Esophagus squamous epithelium (tissue), 5 donors: ENCODE measurements around the gene SCLY. TPM values are rescaled to one million over a fixed set of nuclear protein-coding genes. Genes with fewer than 3 reads are reported as not detected.

Experiments used
- DNase-seq: peaks from one replicate; lab custom pipeline; 2025; lab: John Stamatoyannopoulos, UW
- H3K27ac ChIP-seq, 4 donors: fragments of 200-600 bp; sonication (generic); one replicate each; pipeline ENCODE4 v1.5.1; 2016 to 2019; ENCODE audit warnings: mild to moderate bottlenecking in 1 of 4
- H3K27me3 ChIP-seq, 4 donors: fragments of 200-600 bp; sonication (generic); 1 replicate in 3 of 4; 2 replicates in 1 of 4; pipeline versions ENCODE4 v1.5.1 to v1.6.0; 2017 to 2021; ENCODE audit warnings: antibody characterized with exemption in 1 of 4
- H3K36me3 ChIP-seq, 3 donors: fragments of 200-600 bp; sonication (generic); one replicate each; pipeline ENCODE4 v1.5.1; 2016 to 2019
- H3K4me1 ChIP-seq, 3 donors: fragments of 200-600 bp; sonication (generic); one replicate each; pipeline ENCODE4 v1.5.1; 2017 to 2019
- H3K4me3 ChIP-seq, 4 donors: fragments of 200-600 bp; sonication (generic); 1 replicate in 3 of 4; 2 replicates in 1 of 4; pipeline ENCODE4 v1.5.1; 2016 to 2019; ENCODE audit warnings: mild to moderate bottlenecking in 2 of 4, moderate library complexity in 1 of 4
- H3K9me3 ChIP-seq, 3 donors: fragments of 200-600 bp; sonication (generic); one replicate each; pipeline ENCODE4 v1.5.1; 2016 to 2019
- CTCF ChIP-seq, 6 experiments: fragments of 450-650 bp in 4 of 6; fragments of 200-600 bp in 2 of 6; sonication (generic) in 2 of 6; IDR thresholded peaks; one replicate each; pipeline ENCODE4 v1.5.1; 2016 to 2019; ENCODE audit warnings: antibody characterized with exemption in 6 of 6, mild to moderate bottlenecking in 4 of 6, moderate library complexity in 4 of 6
- POLR2A ChIP-seq, 4 donors: fragments of 450-650 bp; IDR thresholded peaks; one replicate each; pipeline ENCODE4 v1.6.1; 2017; ENCODE audit warnings: antibody characterized with exemption in 4 of 4, mild to moderate bottlenecking in 4 of 4, moderate library complexity in 3 of 4
- WGBS, 2 donors: methylation state at CpG; one replicate each; pipeline ENCODE4 v1.1.5; 2018; 5-methylcytosine and 5-hydroxymethylcytosine counted together
- intact Hi-C: fragments of 100-400 bp; cut with DNase I; formaldehyde crosslinking; loops from one replicate; pipeline ENCODE4 v1.15.0; 2022
- total RNA-seq, 4 donors: library from RNA; depleted of rRNA; stranded (reverse); fragments of >200 nt; gene quantifications; one replicate each; pipeline ENCODE4 v1.1.0, GENCODE V29; 2016
- donor health status: DM: yes; HTN: yes; CAD: no.

SCLY gene
- total RNA-seq, 4 donors from 2014 or later: 3.0 to 14.0 (median 11.4) TPM

- WGBS, 2 donors: 41 to 42% methylated on average over 8 to 16 of the region's 20 CpGs
- no peak for DNase-seq
- intact Hi-C loops: no loop called here
These were observed 82.6 kb downstream of the SCLY start for GRCh38 chr2:238143239-238143951.

GRCh38 chr2:238144262-238144661 is 83.5 kb downstream of the SCLY start:
- WGBS, 2 donors: 75% methylated on average over 4 of the region's 5 CpGs; no CpG with 5 or more reads in 1 of the 2 donors
- TF ChIP-seq CTCF (IDR thresholded peaks at IDR 0.05) (no peak), POLR2A (IDR thresholded peaks at IDR 0.05) (no peak)
- H3K27me3 ChIP-seq: no peaks in the 10 kb centered on the region

More at GRCh38 chr2:238143239-238143951, 82.6 kb downstream of the SCLY start:
- Histone ChIP-seq H3K36me3 (no peaks in the 10 kb centered on the region), H3K27ac (peak overlapping the region in 3 of 4 donors; percentile 31 to 68 (median 66)), H3K4me1 (peaks cover 27 to 50% (median 39%) of the 10 kb centered on the region in 3 donors), H3K9me3 (no peaks in the 10 kb centered on the region), H3K4me3 (no peak overlapping the region), H3K27me3 (no peaks in the 10 kb centered on the region)
- TF ChIP-seq POLR2A (IDR thresholded peaks at IDR 0.05) (no peak), CTCF (IDR thresholded peaks at IDR 0.05) (no peak)

GRCh38 chr2:238145046-238145445 is 84.2 kb downstream of the SCLY start:
- DNase-seq: no peak
- TF ChIP-seq CTCF (IDR thresholded peaks at IDR 0.05) (no peak), POLR2A (IDR thresholded peaks at IDR 0.05) (no peak)

More at GRCh38 chr2:238144262-238144661, 83.5 kb downstream of the SCLY start:
- Histone ChIP-seq H3K4me1 (peaks cover 24 to 41% (median 32%) of the 10 kb centered on the region in 3 donors), H3K9me3 (no peaks in the 10 kb centered on the region), H3K36me3 (no peaks in the 10 kb centered on the region), H3K27ac (peak overlapping the region in 2 of 4 donors; percentile 66 to 68), H3K4me3 (no peak overlapping the region)
- DNase-seq: no peak
- intact Hi-C loops: no loop called here

GRCh38 chr2:238145851-238146250 is 85.0 kb downstream of the SCLY start:
- intact Hi-C loops: no loop called here
- no peak for TF ChIP-seq POLR2A (IDR thresholded peaks at IDR 0.05)
- WGBS, 2 donors: 17 to 71% methylated on average over 2 to 4 of the region's 12 CpGs
- no peak overlapping the region for H3K4me3 ChIP-seq
- DNase-seq: no peak
- no peaks in the 10 kb centered on the region for H3K36me3 ChIP-seq
- no peaks in the 10 kb centered on the region for H3K27me3 ChIP-seq
- no peaks in the 10 kb centered on the region for H3K9me3 ChIP-seq
- peaks cover 24 to 33% (median 30%) of the 10 kb centered on the region in 3 donors for H3K4me1 ChIP-seq
- no peak overlapping the region for H3K27ac ChIP-seq

More at GRCh38 chr2:238145046-238145445, 84.2 kb downstream of the SCLY start:
- H3K27ac ChIP-seq: no peak overlapping the region
- WGBS, 2 donors: 66 to 93% methylated on average over 3 to 4 of the region's 12 CpGs
- H3K4me3 ChIP-seq: no peak overlapping the region
- intact Hi-C loops: no loop called here
- no peaks in the 10 kb centered on the region for H3K27me3 ChIP-seq
- H3K4me1 ChIP-seq: peaks cover 24 to 36% (median 30%) of the 10 kb centered on the region in 3 donors
- H3K9me3 ChIP-seq: no peaks in the 10 kb centered on the region
- H3K36me3 ChIP-seq: no peaks in the 10 kb centered on the region

GRCh38 chr2:238146884-238147544 is 86.2 kb downstream of the SCLY start:
- TF ChIP-seq CTCF (IDR thresholded peaks at IDR 0.05): no peak
- no peak for TF ChIP-seq POLR2A (IDR thresholded peaks at IDR 0.05)
- no peaks in the 10 kb centered on the region for H3K36me3 ChIP-seq
- intact Hi-C loops: no loop called here
- peaks cover 14 to 21% (median 20%) of the 10 kb centered on the region in 3 donors for H3K4me1 ChIP-seq
- 78 to 84% methylated on average over 6 to 10 of the region's 13 CpGs for WGBS, 2 donors
- no peak overlapping the region for H3K4me3 ChIP-seq
- H3K27me3 ChIP-seq: no peaks in the 10 kb centered on the region
- DNase-seq: no peak
- H3K9me3 ChIP-seq: no peaks in the 10 kb centered on the region
- no peak overlapping the region for H3K27ac ChIP-seq
